ENCODE measurements around the gene FANCD2.
"Not testable (repeated sequence)": the region's sequence is repeated elsewhere in the genome, so short reads cannot be mapped to it uniquely, and the experiment has no call there.

Gene FANCD2

GRCh38 chr3:10021856-10022775, 4.1 kb upstream of the FANCD2 start:
- no peak for DNase-seq (ENCODE audit: low read depth in 1 of 2, low spot score in 1 of 2)
- no peak for TF ChIP-seq JUND (IDR thresholded peaks at IDR 0.05; ENCODE audit: low read depth)
- in situ Hi-C loops (cut with HindIII; ENCODE audit: low pct_unique_long_range_greater_than_20kb, low sequenced_read_pairs), result no loop called here

- TF ChIP-seq JUND (IDR thresholded peaks at IDR 0.05; ENCODE audit: low read depth), result no peak
- no peak for DNase-seq (ENCODE audit: low read depth in 1 of 2, low spot score in 1 of 2)
- in situ Hi-C loops (cut with HindIII; ENCODE audit: low pct_unique_long_range_greater_than_20kb, low sequenced_read_pairs), result no loop called here
These were observed 2.5 kb upstream of the FANCD2 start for GRCh38 chr3:10023587-10024310.

GRCh38 chr3:10025205-10026083, 793 bp upstream of the FANCD2 start:
- TF ChIP-seq JUND (IDR thresholded peaks at IDR 0.05; ENCODE audit: low read depth), result no peak
- in situ Hi-C loops (cut with HindIII; ENCODE audit: low pct_unique_long_range_greater_than_20kb, low sequenced_read_pairs), result no loop called here
- no peak for DNase-seq (ENCODE audit: low read depth in 1 of 2, low spot score in 1 of 2)

GRCh38 chr3:10041034-10041433, 14.8 kb downstream of the FANCD2 start:
- in situ Hi-C loops (cut with HindIII; ENCODE audit: low pct_unique_long_range_greater_than_20kb, low sequenced_read_pairs), result no loop called here
- no peak for TF ChIP-seq JUND (IDR thresholded peaks at IDR 0.05; ENCODE audit: low read depth)

GRCh38 chr3:10047876-10048275, 21.6 kb downstream of the FANCD2 start:
- TF ChIP-seq JUND (IDR thresholded peaks at IDR 0.05; ENCODE audit: low read depth), result peak; percentile 71; the same call in 1 of the 2 replicates
- DNase-seq (ENCODE audit: low read depth in 1 of 2, low spot score in 1 of 2), result peak; percentile 40 to 65
- in situ Hi-C loops (cut with HindIII; ENCODE audit: low pct_unique_long_range_greater_than_20kb, low sequenced_read_pairs), result no loop called here

More at GRCh38 chr3:10041034-10041433, 14.8 kb downstream of the FANCD2 start:
- DNase-seq (ENCODE audit: low read depth in 1 of 2, low spot score in 1 of 2), result no peak

- in situ Hi-C loops (cut with HindIII; ENCODE audit: low pct_unique_long_range_greater_than_20kb, low sequenced_read_pairs); DNase-seq (ENCODE audit: low read depth in 1 of 2, low spot score in 1 of 2): not testable (repeated sequence)
These were observed 26.8 kb downstream of the FANCD2 start for GRCh38 chr3:10053054-10053453.

GRCh38 chr3:10055097-10055496, 28.9 kb downstream of the FANCD2 start:
- in situ Hi-C loops (cut with HindIII; ENCODE audit: low pct_unique_long_range_greater_than_20kb, low sequenced_read_pairs), result no loop called here
- no peak for DNase-seq (ENCODE audit: low read depth in 1 of 2, low spot score in 1 of 2)
- no peak for TF ChIP-seq JUND (IDR thresholded peaks at IDR 0.05; ENCODE audit: low read depth)

- DNase-seq (ENCODE audit: low read depth in 1 of 2, low spot score in 1 of 2); in situ Hi-C loops (cut with HindIII; ENCODE audit: low pct_unique_long_range_greater_than_20kb, low sequenced_read_pairs): not testable (repeated sequence)
These were observed 43.8 kb downstream of the FANCD2 start for GRCh38 chr3:10070077-10070476.

GRCh38 chr3:10074666-10075065, 48.4 kb downstream of the FANCD2 start:
- no peak for TF ChIP-seq JUND (IDR thresholded peaks at IDR 0.05; ENCODE audit: low read depth)
- in situ Hi-C loops (cut with HindIII; ENCODE audit: low pct_unique_long_range_greater_than_20kb, low sequenced_read_pairs), result no loop called here
- no peak for DNase-seq (ENCODE audit: low read depth in 1 of 2, low spot score in 1 of 2)

- no peak for TF ChIP-seq JUND (IDR thresholded peaks at IDR 0.05; ENCODE audit: low read depth)
- DNase-seq (ENCODE audit: low read depth in 1 of 2, low spot score in 1 of 2), result no peak
- in situ Hi-C loops (cut with HindIII; ENCODE audit: low pct_unique_long_range_greater_than_20kb, low sequenced_read_pairs), result no loop called here
These were observed 55.6 kb downstream of the FANCD2 start for GRCh38 chr3:10081871-10082270.

GRCh38 chr3:10085738-10086137, 59.5 kb downstream of the FANCD2 start:
- TF ChIP-seq JUND (IDR thresholded peaks at IDR 0.05; ENCODE audit: low read depth), result no peak; the same call in 1 of the 2 replicates
- peak; percentile 62 to 68 for DNase-seq (ENCODE audit: low read depth in 1 of 2, low spot score in 1 of 2)
- in situ Hi-C loops (cut with HindIII; ENCODE audit: low pct_unique_long_range_greater_than_20kb, low sequenced_read_pairs), result no loop called here

- TF ChIP-seq JUND (IDR thresholded peaks at IDR 0.05; ENCODE audit: low read depth), result no peak
- in situ Hi-C loops (cut with HindIII; ENCODE audit: low pct_unique_long_range_greater_than_20kb, low sequenced_read_pairs), result no loop called here
- no peak for DNase-seq (ENCODE audit: low read depth in 1 of 2, low spot score in 1 of 2)
These were observed 62.0 kb downstream of the FANCD2 start for GRCh38 chr3:10088256-10088655.

All from T47D (cell line).